Suppressor macrophage treated with lipopolysaccharide for 4 hours (primary cell): ENCODE results near the gene TEC.

Source experiments
- DNase-seq: peaks from one replicate; pipeline ENCODE4 v3.0.0-alpha.2; 2020

TEC gene

GRCh38 chr4:48267574-48267973 lies 2.1 kb downstream of the TEC start:
- no peak for DNase-seq

DNA sequence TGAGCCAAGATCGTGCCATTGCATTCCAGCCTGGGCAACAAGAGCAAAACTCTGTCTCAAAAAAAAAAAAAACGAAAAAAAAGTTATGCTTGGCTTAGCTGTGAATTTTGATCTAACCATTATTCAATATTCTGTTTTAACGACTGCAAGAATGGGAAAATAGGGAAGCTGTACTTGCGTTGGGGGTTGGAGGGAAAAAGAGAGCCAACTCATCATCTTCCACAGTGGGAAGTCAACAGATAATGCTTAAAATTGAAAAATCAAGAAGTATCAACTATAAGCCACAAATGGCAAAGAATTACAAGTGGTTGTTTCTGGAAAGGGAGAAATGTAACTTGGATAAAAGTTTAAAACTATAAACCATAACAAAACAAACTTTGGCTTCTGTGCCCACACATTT lies 2.9 kb downstream of the TEC start:
- DNase-seq, result peak; percentile 45

DNA sequence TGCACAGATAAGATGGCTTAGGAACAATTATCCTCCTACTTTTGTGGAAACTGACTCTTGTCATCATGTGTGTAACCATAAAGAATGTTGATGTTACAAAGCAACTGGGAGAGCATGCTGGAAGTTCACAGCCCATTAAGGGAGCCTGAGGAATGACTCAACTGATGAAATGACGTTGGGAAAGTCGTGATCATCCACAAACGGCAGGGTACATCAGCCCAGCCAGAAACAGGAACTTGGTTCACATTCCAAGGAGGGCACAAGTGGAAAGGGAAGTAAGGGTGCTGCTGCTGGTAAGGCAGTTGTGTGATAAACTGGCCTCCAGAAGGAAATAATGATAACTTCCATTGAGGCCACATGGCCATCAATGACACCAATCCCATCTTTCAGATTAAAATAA lies 6.7 kb downstream of the TEC start:
- DNase-seq, result peak; percentile 94

DNA sequence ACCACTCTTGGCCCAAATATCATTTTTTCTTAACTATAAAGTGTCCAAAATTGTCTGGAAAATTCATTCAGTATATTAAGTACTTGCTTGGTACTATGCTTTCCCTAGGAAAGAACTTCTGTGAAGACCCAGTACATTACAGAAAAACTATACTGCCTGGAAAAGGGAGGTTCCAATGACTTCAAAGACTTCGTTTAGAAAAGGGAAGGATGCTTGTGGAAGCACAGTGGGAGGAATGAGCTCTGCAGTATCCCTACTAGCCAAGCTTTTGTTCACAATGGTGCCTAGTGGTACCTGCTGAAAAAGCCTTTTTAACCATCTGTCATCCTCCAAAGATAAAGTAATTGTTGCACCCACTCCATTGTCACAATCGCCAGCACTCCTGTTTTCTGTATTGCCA lies 7.2 kb downstream of the TEC start:
- DNase-seq, result no peak

GRCh38 chr4:48261281-48261680 lies 8.4 kb downstream of the TEC start:
- DNase-seq, result peak; percentile 74

DNA sequence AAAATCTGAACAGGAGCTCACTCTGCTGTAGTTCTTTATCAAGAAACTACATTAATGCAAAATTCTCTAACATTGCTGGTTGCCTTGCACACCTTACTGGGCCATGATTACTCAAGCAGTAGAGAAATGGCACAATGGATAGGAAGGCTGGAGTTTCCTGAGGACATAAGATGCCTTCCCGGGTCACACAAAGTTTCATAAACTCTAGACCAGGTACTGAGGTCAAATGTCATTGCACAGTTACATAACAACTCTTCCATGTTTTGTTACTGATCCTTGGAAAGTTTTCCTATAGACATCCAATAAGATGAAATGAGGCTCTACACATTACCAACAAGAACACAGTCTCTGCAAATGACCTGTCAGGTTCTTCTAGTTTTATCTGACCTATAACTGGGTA lies 9.9 kb downstream of the TEC start:
- DNase-seq, result no peak

- no peak for DNase-seq
These were observed 10.7 kb downstream of the TEC start for GRCh38 chr4:48258845-48259397.

DNA sequence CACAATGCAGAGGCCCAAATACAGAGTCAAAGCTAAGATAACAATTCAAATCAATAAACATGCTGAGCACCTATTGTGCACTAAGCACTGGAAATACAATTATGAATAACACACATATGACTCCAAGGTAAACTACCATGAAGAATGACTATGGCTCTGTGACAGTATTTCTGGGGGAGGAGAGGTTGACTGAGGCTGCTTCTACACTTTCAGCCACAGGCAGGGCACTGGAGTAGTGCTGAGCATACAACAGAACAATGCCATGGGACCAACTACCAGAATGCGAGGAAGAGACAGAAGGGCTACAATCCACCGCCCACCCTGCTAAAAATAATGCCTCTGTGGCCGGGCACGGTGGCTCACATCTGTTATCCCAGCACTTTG lies 13.7 kb downstream of the TEC start:
- DNase-seq, result no peak

DNA sequence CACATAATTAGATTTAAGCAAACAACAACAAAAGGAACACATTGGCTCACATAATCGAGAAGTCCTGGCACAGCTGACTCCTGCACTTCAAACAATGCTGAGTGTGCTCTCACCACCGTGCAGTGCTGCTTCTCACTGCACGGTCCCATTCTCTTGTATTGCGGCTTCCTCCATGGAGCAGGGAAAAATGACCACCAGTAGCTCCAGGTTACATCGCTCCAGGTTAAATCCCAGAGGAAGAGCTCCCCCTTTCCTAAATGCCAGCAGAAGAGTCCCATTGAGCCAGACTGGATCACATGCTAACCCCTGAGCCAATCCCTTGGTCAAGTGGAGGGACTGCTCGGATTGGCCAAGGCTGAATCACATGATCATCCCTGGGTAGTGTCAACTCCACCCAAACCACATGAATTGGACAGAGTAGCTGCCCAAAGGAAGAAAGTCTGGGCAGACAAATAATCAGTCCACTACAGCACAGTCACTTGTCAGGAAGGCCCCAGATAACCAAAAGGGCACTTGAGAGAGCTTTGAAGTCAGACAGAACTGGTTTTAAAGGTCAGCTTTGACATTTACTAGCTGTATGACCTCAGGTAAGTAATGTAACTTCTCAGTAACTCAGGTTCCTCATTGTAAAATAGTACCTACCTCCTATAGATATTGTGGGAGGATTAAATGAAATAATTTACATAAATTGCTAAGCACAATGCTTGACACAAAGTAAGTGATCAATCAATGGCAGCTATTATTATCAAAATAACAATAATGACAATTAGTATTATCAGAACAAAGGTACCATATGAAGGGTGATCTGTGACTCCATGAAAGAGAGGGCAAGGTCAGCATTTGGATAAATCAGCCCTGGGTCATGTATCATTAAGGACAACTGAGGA lies 14.3 kb downstream of the TEC start:
- DNase-seq, result no peak

GRCh38 chr4:48254381-48255071 lies 15.1 kb downstream of the TEC start:
- no peak for DNase-seq

DNA sequence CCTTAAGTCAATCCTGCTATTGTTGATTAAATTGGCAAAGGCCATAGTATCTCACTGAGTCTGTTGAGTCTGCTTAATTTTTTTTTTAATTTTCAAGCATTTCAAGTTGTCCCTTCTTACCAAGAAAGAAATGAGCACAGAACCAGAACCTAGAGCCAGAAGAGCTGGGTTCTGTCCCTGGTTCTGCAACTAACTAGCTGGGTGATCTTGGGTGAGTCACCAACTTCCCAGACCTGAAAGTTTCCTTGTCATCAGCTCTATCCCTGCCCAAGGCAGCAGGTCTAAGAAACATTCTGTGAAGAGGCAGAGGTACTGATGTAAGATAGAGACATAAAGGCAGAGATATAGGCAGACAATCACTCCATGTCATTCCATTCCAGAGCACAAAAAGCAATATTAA lies 17.3 kb downstream of the TEC start:
- no peak for DNase-seq

DNA sequence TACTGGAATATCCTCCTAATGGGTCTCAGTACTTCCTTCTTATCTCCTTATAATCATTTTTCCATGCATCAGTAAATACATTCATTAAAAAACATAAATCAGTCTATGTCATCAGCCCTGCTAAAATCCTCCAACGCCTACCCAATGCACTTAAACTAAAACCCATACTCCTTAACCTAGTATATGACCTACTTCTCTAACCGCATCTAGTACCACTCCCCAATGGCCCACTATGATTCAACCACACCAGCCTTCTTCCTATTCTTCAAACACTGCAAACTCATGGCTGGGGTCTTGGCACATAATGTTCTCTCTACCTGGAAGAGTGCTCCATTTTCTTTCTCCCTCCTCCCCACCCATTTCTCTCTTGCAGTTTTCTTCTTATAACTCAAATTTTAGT lies 18.7 kb downstream of the TEC start:
- no peak for DNase-seq

DNA sequence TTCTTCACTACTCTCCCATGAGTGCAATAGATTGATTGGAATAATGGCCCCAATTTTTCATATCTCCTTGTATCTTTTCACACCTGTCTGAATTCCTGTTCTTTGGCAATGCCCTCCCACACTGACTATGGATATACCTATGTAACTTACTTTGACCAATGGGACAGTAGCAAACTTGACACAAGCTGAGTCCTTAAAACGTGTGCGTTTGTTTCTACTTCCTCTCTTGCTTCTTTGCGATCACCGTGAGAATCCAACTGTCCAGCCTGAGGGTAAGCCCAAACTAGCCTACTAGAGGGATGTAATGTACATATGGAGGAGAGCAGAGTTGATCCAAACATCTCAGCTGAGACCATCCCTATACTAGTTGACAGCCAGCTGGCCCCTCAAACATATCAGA lies 19.3 kb downstream of the TEC start:
- DNase-seq, result no peak

DNA sequence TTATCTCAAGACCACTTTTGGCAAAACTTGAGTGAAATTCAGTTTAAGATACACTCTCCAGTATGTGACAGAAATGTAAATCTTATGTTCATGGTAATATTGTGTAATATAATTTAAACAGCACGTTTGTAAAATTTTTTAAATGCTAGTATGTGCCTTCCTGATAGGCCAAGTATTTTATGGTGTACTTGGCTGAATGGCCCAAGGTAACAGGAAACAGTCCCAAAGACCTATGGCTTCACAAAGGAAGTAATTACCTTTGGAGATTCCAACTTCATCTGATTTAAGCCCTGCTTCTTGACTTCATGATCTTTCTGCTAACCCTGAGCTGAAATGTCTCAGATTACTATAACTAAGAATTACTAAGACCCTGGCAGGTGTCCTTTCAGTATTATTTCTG lies 20.3 kb downstream of the TEC start:
- no peak for DNase-seq

DNA sequence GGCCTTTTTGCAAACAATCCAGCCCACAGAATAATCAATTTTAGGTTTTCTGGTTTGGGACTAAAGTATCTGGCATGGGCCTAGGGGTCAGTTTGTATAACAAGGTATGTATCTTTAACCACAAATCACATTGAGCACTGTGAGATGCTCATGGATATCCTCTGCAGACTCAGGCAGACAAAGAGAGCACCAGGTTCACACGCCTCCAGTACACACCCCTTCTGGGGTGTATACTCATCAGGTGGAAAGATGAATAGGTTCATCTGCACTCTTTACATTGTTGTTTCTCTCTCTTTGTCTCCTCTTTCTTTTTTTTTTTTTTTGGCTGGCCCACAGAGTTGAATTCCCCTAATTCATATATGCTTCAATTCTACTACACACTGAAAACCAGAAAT lies 21.1 kb downstream of the TEC start:
- DNase-seq, result no peak

DNA sequence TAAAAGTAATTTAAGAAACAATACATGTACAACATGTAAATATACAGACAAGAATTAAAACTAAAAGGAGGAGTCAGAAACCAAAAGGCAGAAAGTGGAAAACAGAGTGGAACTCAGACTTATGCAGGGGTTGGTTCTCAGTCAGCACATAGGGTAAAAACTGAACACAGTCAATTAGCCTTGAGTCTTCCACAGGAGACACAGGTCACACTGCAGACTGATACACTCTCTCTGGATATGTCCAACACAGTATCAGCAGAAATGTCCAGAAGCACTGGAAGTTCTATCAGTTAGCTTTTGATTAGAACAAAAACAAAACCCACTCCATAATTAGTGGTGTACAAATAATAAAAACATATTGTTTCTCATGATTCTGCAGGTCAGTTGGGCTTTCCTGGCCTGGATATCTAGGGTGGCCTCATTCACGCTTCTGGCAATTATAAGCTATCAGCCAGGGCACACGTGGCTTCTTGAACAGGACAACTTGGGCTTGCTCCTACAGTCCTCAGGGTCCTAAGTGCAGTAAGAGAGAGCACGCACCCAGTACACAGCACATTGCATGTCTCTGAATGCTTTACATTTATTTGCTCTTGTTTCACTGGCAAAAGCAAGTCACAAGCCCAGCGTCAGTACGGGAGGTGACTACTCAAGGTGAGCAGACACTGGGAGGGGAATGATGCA lies 21.6 kb downstream of the TEC start:
- DNase-seq, result no peak

- peak; percentile 61 for DNase-seq
These were observed 22.3 kb downstream of the TEC start for GRCh38 chr4:48247142-48247877.

- no peak for DNase-seq
These were observed 25.0 kb downstream of the TEC start for GRCh38 chr4:48244665-48245064.

GRCh38 chr4:48243887-48244286 lies 25.8 kb downstream of the TEC start:
- DNase-seq, result no peak

DNA sequence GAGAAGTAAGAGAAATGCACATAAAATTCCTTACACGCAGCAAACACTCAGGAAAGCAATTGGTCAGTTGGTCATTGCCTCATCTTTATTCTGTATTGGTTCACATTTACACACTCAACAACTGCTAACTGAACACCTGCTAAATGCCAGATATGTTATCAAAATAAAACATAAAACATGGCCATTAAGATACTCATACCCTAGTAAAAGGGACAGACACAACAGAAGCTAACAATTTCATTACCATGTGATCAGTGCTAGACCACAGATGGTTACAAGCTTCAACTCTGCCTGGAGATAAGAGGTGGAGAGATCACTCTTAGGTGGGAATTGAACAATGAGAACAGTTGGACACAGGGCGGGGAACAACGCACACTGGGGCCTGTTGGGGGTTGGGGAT lies 26.2 kb downstream of the TEC start:
- no peak for DNase-seq

DNA sequence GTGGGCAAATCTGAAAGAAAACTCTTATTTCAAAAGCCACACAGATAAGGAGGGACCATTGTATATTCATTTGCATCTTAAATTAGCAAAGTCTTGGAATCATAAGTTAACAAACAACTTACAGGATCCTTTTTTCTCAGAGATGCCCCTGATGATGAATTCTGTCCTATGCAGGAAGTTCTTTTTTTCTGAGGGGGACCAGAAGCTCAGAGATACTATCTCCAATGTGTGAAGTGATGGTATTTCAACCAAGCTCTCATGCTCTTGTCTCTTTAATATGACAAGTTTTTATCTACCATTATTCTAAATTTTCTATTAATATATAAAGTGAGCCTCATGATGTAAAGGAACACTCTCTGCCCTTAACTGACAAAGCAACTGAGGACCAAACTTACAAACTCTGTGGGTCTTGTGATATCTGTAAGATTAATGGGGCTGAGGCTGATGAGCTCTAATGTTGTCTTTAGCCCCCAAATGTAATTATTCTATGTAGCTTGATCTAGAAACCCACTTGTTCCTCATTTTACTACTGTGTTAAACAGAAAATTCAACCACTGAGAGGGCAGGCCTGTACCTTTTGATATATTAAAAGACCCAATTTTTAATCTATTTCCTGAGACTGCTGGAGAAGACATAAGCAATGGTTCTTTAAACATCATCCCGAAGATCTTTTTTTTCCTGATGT lies 27.0 kb downstream of the TEC start:
- DNase-seq, result no peak

DNA sequence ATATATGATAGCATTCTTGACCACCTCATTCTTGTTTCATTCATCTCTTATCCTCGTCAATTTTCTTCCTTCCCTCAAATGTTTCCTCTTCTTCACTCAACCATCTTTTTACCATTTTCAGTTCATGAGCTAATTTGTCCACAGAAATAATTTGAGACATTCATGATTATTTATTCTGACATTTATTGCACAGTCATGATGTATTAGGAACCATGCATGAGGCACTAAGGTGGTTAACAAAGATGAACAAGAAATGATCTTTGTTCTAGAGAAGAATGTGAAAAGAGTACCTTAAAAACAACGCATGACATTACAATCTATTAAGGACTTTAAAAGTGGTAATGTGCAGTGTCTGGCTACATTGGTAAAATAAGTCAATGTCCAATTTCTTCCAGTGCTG lies 27.9 kb downstream of the TEC start:
- DNase-seq, result no peak
